ENCODE data around the gene FBXO46.

- no peak for TF ChIP-seq REST (IDR thresholded peaks at IDR 0.05)
- TF ChIP-seq CTCF (IDR thresholded peaks at IDR 0.05): no peak
- TF ChIP-seq BHLHE40 (IDR thresholded peaks at IDR 0.05; ENCODE audit: low read depth, low read length): no peak
- peak; percentile 98 for TF ChIP-seq POLR2A (IDR thresholded peaks at IDR 0.05; ENCODE audit: low read length)
- peak; percentile 51; the same call in 1 of the 2 replicates for TF ChIP-seq MYC (IDR thresholded peaks at IDR 0.05; ENCODE audit: borderline replicate concordance, low read length)
- TF ChIP-seq KDM5A (IDR thresholded peaks at IDR 0.05): no peak; the same call in 1 of the 2 replicates
- no peak for TF ChIP-seq MAZ (IDR thresholded peaks at IDR 0.05; ENCODE audit: borderline replicate concordance, low read depth, low read length)
- TF ChIP-seq PBX3 (IDR thresholded peaks at IDR 0.05): no peak
- TF ChIP-seq MAX (IDR thresholded peaks at IDR 0.05): peak; percentile 87
- no peak for TF ChIP-seq HDAC2 (IDR thresholded peaks at IDR 0.05)
Observed at GRCh38 chr19:45691516-45692186, 39.0 kb downstream of the FBXO46 start, which contains the start of gene SNRPD2.
